GM21717 (cell line): ENCODE data around the gene ZIC2.

Experiments
- ATAC-seq: cut with Tn5 transposase; IDR thresholded peaks from one replicate; pipeline ENCODE4 v1.9.1; 2021; ENCODE audit warnings: mild to moderate bottlenecking, moderate library complexity; ENCODE audit not compliant: unreplicated experiment

ZIC2 gene

DNA sequence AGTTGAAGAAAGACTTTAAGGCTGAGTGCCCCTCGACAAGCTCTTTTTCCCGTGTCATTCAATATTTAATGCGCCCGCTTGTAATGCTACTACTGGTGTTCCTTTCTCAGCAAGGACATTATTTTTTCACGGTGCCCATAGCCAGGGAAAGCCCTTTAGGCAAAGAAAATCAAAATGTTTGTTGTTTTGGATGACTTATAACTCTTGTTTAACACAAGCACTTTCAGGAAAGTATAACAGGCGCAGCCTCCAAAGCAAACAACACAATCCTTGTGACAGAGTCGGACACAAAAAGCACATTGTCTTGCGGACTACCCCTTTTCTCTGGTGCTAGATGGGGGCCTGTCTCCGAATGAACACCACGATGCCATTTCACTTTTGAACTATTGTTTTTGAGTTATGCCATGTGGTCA, 22.5 kb upstream of the ZIC2 start:
- ATAC-seq: no peak

DNA sequence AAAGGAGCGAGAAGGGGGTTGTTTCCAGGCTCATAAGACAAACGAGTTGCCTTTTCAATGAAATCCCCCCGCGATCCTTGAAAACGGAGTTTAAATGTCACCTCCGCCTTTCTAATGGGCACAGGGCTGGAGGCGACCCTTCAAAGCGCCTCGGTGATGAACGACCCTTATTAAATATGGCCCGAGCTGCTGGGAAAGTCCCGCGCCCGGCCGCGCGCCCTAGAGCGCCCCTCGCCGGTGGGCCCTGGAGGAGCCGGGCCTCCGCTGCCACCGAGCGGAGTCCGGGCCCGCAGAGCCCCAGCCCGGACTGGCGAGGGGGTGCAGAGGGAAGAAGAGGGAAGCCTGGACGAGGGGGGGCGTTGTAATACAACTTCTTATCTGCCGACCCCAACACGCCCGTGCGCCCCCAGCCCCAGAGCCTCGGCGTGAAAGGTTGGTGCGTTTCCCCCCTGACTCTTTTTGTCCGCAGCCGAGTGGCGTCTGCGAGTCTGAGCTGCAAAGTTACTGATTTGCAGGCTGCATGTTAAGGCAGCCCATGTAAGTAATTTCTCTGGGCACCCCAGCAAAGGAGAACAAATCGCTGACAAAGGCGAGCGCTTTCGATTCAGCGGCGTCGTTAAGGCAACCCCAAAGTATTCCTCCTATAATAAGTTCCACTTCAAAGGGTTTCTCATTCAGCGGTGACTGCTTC, 21.9 kb upstream of the ZIC2 start:
- ATAC-seq: no peak

DNA sequence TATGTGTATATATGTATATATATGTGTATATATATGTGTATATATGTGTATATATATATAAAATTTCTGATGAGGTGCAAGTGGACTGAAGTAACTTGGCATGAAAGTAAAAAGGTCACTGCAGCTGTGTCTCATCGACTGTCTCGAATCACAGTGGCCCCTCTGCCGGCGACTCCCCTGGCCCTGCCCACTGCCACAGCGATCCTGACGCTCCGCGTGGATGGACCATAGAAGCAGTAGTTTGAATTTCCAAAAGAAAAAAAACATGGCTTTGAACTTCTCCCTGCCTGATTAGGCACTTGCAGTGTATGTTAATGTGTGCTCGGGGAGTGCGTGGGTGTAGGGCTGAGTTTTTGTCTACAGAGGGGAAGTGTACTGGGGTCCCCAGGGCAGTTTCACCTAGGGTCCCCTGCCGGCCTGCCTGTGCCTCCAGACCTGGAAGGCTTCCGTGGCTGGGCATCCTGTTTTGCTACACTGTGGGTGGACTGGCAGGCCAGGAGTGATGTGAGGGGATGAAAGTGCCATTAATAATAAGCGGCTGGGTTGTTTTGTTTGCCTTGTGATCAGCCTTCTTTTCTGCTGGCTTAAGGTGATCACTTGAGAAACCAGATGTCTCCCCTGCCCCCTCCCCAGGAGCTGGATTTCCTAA, 20.8 kb upstream of the ZIC2 start:
- no peak for ATAC-seq

DNA sequence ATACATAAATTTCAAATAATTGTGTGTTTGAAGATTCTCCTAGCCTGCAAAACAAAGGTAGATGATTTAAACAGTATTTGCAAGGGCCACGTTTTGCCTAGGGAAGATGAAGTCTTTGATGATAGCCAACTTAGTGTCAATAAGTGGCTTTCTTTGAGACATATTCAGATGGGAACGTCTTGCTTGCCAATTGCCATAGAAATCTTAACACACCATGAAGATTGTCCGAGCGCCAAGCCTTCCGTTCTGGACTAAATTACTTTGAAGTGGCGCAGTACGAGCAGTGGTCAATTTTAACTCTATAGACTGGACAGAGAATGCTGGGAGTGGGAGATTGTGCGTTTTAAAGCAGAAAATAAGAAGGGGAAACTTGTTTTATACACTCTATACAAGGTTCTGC, 19.9 kb upstream of the ZIC2 start:
- ATAC-seq: no peak

DNA sequence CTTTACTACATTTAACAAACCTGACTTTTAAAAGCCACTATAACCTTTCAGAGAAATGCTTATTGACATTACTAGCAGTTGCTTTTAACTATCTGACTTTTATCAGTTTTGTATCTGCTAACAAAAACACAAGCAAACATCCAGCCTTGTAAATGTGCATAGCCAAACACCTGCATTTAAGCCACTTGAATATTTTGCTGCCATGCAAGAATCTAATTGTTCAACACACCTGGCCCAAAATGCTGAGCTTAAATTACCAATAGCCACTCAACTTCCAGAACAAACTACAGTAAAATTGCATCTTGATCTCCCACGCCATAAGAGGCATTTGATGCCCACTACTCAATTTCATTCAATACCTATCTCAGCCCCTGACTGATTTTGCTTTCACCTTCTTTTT, 19.3 kb upstream of the ZIC2 start:
- no peak for ATAC-seq

DNA sequence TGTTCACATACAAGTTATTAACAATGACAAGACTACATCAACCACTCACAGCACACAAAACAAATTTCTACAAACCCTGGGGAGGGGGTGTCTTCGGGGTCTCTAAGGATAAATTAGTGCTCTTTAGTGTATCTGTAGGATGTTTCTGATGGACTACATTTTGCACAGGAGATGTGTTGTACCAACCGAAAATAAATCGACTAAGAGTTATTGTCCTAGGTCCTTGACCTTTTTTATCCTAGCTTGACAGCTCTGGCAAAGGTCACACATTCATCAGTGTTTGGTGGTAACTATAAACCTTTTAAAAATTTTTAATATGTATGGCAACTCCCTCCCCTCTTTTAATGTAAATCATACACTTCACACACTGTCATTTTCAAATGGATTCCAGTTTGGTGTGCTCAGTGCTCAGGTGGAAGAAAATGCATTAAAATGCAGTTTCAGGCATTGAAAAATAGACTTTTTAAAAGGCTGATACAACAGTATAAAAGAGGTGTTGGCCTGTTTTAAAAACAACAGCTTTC, 17.7 kb upstream of the ZIC2 start:
- no peak for ATAC-seq

DNA sequence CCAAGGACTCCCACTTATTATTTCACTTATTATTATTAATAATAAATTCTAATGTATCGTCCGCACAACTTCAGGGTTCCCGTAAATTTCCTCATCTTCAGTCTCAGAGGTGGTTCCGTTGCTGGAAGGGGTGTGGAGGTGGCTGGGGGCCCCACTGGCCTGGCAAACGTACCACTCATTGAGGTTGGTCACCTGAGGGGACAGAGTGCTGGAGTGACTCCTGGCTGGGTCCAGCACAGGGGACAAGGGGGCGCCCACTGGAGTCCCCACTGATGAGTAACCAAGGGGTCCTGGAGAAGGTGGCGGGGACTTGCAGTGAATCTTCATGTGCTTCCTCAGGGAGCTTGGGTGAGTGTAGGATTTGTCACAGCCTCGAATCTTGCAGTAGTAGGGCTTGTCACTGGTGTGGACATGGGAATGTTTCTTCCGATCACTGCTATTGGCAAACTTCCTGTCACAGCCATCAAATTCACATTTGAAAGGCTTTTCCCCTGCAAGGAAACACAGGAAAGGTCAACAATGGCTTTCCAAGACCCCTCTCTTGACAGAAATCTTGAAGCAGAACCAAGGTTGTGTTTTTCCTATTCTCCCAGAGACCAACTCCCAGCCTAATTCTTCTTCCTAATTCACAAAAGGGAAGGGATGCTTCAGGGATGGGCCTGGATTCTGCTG, 16.1 kb upstream of the ZIC2 start:
- no peak for ATAC-seq

DNA sequence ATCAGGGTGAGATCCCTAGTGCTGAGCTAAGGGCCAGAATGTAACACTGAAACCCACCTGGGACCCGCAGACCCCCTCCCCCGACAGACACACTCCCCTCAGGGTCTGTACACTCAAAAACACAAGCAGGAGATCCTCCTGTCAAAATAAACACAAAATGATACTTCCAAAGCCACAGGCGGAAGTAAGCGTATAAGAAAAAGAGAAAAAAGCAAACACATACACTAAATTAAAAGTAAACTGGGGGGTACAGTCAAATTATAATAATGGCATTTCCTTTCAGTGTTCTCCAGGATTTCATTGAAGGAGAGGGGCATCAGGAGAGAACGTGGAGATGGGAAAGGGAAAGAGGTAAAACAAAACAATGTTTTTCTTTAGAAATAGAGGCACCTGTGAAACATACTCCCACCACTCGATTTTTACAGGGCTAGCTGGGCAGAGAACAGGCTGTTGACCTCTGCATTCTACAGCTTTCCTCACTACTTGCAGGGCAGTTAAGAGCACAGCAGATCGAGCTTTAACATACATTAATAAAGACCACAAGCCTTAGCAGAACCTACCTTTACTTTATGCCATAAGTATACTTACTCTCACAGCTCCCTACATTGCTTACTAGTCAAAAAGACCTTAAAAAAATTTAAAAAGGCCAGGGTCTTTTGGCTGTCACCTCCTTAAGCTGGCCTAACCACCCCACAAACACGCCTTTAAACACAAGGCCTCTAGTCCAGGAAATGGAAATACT, 15.3 kb upstream of the ZIC2 start:
- no peak for ATAC-seq

DNA sequence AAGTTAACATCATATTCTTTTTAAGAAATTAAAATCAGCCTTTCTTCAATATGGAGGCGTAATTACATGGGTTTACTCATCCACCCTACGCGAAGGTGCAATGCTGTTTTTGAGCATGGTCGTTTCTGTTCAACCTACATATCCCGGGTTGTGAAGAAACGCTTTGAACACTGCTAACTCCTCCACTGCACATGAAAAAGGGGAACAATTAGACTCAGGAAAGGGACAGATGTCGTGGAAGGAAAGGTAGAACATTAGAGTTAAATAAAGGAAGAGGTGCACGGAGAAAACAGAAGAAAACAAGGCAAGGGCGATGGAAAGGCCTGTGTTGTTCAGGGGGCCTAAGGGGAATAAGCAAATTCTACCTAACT, 14.1 kb upstream of the ZIC2 start:
- no peak for ATAC-seq

DNA sequence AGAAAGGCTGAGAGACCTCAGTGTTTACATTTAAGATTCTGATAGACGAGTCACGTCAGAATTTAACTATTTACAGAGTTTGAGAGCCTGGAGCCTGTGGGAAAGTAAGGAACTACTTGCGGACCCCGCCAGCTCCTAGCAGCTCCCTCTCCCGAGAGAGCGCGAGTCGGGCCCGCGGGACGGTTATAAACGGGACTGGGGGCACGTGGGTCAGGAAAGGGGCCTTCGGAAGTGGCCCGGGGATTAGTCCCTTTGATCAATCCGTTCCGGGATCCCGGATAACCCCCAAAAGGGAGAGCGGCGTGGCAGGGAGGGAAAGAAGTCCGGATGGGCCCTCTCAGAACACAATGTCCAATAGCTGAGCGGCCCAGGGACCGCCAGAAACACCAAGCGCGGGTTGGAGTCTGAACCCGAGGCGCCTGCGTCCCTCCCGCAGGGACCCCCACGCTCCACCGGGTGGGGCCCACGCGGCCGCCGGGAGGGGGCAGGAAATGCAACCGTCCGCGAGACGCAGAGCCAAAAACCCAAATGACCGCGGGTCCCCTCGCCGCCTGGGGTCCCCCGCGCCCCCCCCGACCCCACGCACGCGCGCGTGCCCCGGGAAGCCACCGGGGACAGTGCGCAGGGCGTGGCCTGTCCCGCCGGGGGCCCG, 13.6 kb upstream of the ZIC2 start:
- ATAC-seq: no peak

DNA sequence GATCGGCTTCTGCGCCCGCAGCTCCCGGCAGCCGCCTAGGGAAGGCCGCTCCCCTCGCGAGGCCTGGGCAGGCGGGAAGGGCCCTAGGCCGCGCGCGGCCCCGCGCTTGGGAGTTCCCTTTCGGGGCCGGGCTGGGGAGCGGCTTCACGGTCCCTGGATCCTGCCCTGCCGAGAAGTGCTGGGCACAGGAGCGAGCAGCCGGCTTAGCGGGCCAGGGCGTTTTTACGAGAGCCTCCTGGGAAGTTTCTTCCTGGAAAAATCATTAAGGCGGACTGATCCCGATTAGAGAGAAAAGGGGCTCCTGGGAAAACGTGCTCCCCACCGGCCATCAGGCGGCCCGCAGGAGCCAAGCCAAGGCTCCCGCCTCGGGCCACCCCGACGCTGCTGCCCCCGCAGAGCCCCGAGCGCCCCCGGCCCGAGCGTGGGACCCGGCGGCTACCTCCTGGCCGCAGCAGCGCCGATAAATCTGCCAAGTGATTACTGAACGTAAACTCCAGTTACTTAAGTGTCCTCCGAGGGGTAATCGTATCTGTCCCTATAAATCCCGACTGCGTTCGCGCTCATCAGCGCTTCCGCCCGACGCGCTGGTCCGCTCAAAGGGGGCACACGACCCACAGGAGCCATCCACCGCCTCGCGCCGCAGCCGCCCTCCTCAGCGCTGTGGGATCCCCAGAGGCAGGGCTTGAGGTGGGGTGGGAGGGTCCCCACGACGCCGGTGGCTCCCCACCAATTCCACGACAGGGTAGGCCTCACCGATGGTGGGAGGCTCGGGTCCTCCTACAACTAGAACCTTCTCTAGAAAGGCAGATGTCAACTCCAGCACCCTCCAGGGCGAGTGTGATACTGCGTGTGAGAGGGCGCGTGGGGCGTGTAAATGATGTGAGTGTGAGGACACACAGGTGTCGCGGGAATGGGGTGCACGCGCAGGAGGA, 12.8 kb upstream of the ZIC2 start:
- no peak for ATAC-seq

DNA sequence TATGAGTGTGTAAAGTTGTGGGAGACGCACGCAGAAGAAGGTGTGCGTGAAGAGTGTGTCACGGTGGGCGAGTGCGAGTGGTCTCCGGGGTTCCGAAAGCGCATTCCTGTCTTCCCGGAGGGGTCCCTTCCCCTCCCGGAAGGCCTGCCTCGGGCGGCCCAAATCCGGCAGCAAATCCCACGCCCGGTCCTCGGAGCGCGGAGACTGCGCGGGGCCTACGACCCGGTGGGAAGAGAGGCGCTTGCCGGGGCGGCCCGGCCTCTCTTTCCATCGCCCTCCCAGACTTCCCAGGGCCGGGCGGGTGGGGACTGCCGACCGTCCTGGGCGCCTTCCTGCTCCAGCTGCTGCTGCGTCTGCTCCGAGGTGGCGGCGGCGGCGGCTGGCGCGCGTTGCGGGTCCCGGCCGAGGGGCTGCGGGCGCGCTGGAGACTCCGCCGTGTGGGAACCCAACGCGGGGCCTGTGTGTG, 12.1 kb upstream of the ZIC2 start:
- ATAC-seq: no peak

DNA sequence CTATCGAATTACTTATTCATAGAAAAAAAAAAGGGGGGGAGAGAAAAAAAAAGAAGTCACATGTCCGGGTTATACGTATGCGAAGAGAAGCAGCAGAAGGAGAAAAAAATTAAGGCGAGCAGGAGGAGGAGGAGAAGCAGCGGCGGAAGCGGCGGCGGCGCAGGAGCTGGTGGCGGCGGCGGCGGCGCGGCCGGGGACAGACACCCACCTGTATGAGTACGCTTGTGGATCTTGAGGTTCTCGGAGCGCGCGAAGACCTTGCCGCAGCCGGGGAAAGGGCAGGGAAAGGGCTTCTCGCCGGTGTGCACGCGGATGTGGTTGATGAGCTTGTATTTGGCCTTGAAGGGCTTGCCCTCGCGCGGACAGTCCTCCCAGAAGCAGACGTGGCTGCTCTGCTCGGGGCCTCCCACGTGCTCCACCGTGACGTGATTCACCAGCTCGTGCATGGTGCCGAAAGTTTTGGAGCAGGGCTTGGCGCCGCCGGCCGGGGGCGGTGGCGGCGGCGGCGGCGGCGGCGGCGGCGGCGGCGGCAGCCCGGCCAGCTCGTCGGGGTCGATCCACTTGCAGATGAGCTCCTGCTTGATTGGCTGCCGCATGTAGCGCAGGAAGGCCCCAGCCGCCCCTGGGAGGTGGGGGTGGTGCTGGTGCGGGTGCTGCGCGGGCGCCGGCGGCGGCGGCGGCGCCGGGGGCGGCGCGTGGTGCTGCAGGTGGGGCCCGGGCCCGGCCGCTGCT, 11.5 kb upstream of the ZIC2 start:
- no peak for ATAC-seq

DNA sequence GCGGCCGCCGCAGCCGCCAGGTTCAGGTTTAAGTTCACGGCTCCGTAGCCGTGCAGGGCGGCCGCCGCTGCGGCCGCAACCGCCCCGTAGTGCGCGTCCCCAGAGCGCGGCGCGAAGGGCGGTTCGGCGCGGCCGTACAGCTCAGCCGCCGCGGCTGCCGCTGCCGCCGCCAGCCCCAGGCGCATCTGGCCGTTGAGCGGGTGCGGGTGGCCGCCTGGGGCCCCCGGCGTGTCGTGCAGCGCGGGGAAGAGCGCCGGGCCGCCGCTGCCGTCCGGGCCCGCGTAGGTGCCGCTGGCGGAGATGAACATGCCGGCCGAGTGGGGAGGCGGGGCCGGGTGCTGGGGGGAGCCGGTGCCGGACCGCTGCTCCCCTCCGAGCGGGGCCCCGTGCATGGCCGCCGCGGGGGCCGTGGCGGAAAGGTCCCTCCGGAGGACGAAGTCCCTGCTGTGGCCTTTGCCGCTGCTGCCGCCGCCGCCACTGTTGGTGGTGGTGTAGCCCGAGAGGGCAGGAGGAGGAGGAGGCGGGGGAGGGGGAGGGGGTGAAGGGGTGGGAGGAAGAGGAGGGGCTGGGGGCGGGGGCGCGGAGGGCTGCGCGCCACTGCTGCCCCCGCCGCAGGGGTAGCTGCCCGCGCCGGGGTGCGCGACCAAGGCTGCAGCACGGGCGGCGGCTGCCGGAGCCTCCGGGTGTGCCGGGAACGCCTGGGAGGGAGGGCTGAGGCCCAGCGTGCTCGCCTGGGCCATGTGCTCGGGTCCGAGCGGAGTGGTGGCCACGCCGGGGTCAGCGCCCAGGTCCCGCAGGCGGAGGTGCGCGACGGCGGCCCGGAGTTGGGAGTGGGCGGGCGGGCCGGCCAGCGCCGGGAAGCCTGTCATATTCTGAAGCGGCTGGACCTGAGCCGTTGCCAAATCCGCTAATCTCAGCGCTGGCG, 10.7 kb upstream of the ZIC2 start:
- ATAC-seq: no peak

DNA sequence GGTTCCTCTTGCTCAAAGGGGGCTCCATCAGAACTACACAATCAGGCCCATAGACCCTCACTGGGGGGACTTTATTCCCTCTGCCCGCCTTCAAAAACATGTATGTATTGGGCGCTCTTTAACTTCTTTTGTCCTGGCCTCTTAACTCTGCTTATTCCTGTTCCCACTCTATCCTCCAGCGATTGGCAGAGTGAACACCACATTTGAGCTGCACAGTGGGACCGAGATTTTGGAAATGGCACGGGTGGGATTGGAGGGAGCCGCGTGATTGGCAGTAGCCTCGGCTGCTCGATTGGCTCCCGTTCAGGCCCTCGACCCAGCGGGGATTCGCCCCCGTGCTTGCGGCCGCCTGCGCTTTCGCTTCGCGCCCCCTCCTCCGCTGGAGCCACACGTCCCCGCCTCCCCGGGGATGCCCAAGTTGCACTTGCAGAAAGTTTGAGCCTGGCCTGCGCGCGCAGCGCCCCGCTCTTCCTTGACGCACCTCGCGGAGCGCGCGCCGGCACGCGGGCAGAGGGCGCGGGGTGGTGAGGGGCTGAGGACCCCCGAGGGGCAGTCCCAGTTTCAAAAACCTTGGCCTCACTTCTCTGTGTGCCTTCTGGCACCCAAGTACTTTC, 9.9 kb upstream of the ZIC2 start, which contains the start of gene ZIC5:
ZIC5 (minus strand) TSS at position 192 of the 614 bp plus-strand sequence; CDS start at position 28, 164 bp downstream.
- no peak for ATAC-seq

DNA sequence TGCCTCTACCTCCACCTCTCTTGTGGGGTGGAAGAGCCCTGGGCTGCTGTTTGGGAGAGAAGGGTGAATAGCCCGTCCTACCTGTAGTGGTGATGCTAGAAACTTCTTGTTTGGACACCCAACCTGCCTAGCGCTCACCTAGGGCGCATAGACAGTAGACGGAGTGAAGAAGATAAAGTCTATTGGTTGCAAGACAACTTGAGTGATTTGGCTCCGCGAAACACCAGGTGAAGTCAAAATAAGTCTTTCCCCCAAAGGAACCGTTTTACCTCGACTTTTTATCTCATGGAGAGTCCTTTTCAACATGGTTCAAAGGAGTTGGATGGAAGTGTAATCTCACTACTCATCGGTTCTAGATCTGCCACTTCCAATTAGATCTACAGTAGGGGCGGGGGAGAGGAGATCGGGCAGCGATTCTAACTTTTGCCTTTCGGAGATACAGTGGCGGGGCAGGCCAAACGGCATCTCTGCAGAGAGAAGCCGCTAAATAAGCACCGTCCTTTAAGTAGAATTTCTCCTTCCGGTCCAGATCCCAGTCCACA, 9.3 kb upstream of the ZIC2 start:
- ATAC-seq: no peak

DNA sequence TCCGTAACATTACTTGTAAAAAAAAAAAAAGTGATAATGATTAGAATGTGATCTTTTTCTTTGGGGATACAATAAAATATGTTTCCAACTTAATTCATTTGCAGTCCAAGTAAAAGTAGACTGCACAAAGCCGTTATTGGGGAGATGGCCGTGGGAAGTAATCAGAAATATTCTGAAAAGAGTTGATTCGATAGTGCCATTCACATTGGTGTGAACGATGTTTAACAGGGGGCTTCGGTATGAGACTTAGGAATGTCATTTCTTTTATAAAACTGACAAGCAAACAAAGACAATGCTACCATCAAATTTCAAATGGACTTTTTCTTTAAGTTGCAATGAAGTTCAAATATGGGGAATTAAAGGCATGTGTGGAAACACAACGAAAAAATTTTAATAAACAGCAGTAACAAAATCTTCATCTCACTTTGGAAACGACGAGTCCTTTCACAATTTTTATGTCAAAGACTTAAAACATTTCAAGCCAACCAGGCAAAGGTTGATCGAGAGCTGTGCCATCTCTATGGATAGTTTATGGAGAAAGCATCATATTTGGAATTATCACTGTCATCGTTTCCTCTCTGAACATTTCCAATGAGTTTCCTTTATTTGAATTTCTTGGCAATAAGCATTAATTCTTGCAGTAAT, 8.3 kb upstream of the ZIC2 start:
- ATAC-seq: no peak
